Activated naive CD4-positive, alpha-beta T cell treated with anti-CD3 and anti-CD28 coated beads for 36 hours (primary cell): ENCODE results near the gene PHPT1. TPM values are rescaled to one million over a fixed set of nuclear protein-coding genes. Genes with fewer than 3 reads are reported as not detected.

ENCODE experiments used
- CTCF ChIA-PET: fragments of 350-600 bp; sonication (Branson Sonifier 250); formaldehyde crosslinking; loops from one replicate; lab custom pipeline; 2021; ENCODE audit warnings: antibody characterized with exemption; lab: Charles Lee
- DNase-seq: peaks from one replicate; pipeline ENCODE4 v3.0.0-alpha.2; 2020
- H3K27ac Mint-ChIP-seq: one replicate; pipeline ENCODE4 v1.8.0; 2021; ENCODE audit warnings: mild to moderate bottlenecking, mixed read lengths
- H3K27me3 Mint-ChIP-seq: one replicate; pipeline ENCODE4 v1.8.0; 2021; ENCODE audit warnings: low read depth, mixed read lengths
- H3K36me3 Mint-ChIP-seq: one replicate; pipeline ENCODE4 v1.8.0; 2021; ENCODE audit warnings: low read depth, mixed read lengths
- H3K4me1 Mint-ChIP-seq: one replicate; pipeline ENCODE4 v1.8.0; 2021; ENCODE audit warnings: low read depth, mixed read lengths
- H3K4me3 Mint-ChIP-seq: one replicate; pipeline ENCODE4 v1.8.0; 2021; ENCODE audit warnings: mild to moderate bottlenecking, moderate library complexity, mixed read lengths
- H3K9me3 Mint-ChIP-seq: one replicate; pipeline ENCODE4 v1.8.0; 2021; ENCODE audit warnings: mixed read lengths
- intact Hi-C: fragments of 100-400 bp; cut with micrococcal nuclease; formaldehyde crosslinking; loops from one replicate; pipeline ENCODE4 v1.15.1; 2023
- total RNA-seq, 2 experiments: library from RNA; stranded (reverse); gene quantifications; one replicate each; pipeline ENCODE4 v1.2.3, GENCODE V29; 2021

The PHPT1 gene
- total RNA-seq, 2 experiments from 2014 or later: 110 to 116 TPM

GRCh38 chr9:136825295-136826187, 23.7 kb upstream of the PHPT1 start:
- peaks cover 7% of the 10 kb centered on the region for H3K36me3 Mint-ChIP-seq
- H3K9me3 Mint-ChIP-seq: no peaks in the 10 kb centered on the region
- H3K4me3 Mint-ChIP-seq: no peak overlapping the region
- intact Hi-C loops: no loop called here
- H3K4me1 Mint-ChIP-seq: peaks cover 5% of the 10 kb centered on the region
- H3K27ac Mint-ChIP-seq: no peak overlapping the region
- H3K27me3 Mint-ChIP-seq: no peaks in the 10 kb centered on the region
- CTCF ChIA-PET: no interaction called here
- no peak for DNase-seq

- intact Hi-C loops: no loop called here
- Mint-ChIP-seq H3K4me3 (no peak overlapping the region), H3K27ac (no peak overlapping the region), H3K9me3 (no peaks in the 10 kb centered on the region), H3K4me1 (peaks cover under 1% of the 10 kb centered on the region), H3K27me3 (no peaks in the 10 kb centered on the region), H3K36me3 (peaks cover 6% of the 10 kb centered on the region)
- CTCF ChIA-PET: no interaction called here
- DNase-seq: no peak
Observed at GRCh38 chr9:136826188-136826541, 23.0 kb upstream of the PHPT1 start.

DNA sequence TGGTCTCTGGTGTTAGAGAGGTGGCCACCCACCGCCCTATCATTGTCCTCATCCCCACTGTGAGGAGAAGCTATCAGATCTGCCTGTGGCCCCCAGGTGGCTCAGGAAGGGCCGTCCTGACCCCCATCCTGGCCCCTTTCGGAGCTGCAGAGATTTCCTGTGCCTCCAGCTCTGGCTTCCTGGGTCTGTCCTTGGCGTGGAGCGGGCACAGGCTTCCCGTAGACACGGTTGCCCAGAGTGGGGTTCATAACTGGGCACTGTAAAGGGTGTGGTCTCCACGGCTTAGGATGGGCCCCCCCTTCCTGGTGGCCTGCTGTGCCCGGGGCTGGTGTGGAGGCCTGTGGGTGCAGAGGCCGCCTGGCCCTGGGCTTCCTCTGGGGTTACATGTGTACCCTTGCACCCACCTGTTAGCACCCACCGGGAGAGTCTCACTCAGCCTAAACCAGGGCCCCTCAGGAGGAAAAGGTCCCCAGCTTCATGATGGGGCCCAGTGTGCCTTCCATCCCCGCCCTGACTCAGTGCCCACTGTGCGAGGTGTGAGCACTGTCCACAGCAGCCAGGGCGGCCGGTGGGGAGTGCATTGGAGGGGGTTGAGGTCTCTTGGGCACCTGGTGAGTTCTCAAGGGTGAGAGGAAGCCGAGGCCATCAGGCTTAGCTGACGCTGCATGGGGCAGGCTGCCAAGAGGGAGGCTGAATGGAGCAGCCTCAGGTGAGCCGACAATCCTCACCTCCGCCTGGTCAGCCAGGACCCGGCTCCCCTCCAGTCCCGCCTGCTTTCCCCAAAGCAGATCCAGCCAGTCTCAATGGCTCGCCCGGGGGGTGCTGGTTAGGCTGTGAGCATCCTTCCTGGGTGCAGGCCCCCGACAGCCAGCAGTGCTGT, 22.3 kb upstream of the PHPT1 start:
- intact Hi-C loops: no loop called here
- CTCF ChIA-PET: no interaction called here
- no peak overlapping the region for H3K4me3 Mint-ChIP-seq
- DNase-seq: no peak
- H3K27me3 Mint-ChIP-seq: no peaks in the 10 kb centered on the region
- peaks cover 10% of the 10 kb centered on the region for H3K36me3 Mint-ChIP-seq
- H3K27ac Mint-ChIP-seq: no peak overlapping the region
- H3K4me1 Mint-ChIP-seq: no peaks in the 10 kb centered on the region
- H3K9me3 Mint-ChIP-seq: no peaks in the 10 kb centered on the region

- Mint-ChIP-seq H3K4me1 (no peaks in the 10 kb centered on the region), H3K4me3 (no peak overlapping the region), H3K27ac (no peak overlapping the region), H3K27me3 (no peaks in the 10 kb centered on the region), H3K9me3 (no peaks in the 10 kb centered on the region), H3K36me3 (peaks cover 10% of the 10 kb centered on the region)
- DNase-seq: no peak
- intact Hi-C loops: no loop called here
- CTCF ChIA-PET: no interaction called here
Observed at GRCh38 chr9:136827794-136828473, 21.3 kb upstream of the PHPT1 start.

DNA sequence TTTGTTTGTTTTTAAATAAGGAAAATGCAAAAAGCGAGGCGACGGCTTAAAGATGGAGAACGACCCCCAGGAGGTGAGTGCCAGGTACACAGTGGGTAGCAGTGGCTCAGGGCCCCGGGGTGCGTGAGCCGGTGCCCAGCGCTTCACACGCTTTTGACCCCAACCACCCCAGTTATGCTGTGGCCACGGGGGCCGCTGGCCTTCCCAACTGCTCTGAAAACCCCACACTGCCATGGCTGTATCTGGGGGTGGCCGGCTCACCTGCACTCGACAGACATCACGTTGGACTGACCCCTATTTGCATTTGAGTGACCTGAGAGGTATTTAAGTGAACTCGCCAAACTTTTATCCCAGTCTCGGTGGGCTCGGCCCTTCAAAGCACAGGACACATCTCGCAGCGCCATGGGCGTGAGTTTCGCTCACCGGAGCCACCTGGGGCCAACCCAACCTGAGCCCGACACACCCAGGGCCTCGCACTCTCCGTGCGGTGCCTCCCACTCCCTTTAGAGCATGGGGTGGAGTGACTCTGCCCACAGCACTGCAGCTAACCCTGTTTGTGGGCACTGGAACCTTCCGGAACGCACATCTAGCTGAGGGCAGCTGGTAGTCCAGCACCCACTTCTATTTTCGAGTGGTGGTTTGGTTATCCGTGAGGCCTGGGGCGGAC, 20.6 kb upstream of the PHPT1 start:
- no peak overlapping the region for H3K4me3 Mint-ChIP-seq
- no peaks in the 10 kb centered on the region for H3K9me3 Mint-ChIP-seq
- H3K4me1 Mint-ChIP-seq: no peaks in the 10 kb centered on the region
- no peak for DNase-seq
- no peak overlapping the region for H3K27ac Mint-ChIP-seq
- H3K27me3 Mint-ChIP-seq: no peaks in the 10 kb centered on the region
- peaks cover 8% of the 10 kb centered on the region for H3K36me3 Mint-ChIP-seq
- intact Hi-C loops: no loop called here
- CTCF ChIA-PET: interaction anchor here (0.6 kb wide), 1 partner anchor 38 kb away, joined by 3 read pairs; the partner anchor contains the start of gene TMEM141

DNA sequence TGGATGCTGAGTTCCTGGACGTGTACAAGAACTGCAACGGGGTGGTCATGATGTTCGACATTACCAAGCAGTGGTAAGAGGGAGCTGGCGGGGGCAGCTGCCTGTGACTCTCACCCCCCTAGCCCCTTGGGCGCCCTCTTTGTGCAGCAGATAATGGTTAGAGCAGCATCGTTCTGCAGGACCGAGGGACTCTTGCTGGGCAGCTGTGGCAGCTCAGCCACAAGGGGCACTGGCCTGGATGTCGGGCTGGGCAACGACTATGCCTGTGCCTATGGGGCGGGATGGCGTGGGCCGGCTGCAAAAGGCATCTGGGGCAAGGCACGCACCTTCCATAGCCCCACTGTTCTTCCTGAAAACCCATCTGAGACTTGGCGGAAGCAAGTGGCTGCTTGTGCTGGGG, 19.8 kb upstream of the PHPT1 start:
- CTCF ChIA-PET: interaction anchor here (0.6 kb wide), 1 partner anchor 38 kb away, joined by 3 read pairs; the partner anchor contains the start of gene TMEM141
- Mint-ChIP-seq H3K36me3 (peaks cover 8% of the 10 kb centered on the region), H3K4me3 (no peak overlapping the region), H3K27me3 (no peaks in the 10 kb centered on the region), H3K9me3 (no peaks in the 10 kb centered on the region), H3K4me1 (no peaks in the 10 kb centered on the region), H3K27ac (no peak overlapping the region)
- no peak for DNase-seq
- intact Hi-C loops: no loop called here

DNA sequence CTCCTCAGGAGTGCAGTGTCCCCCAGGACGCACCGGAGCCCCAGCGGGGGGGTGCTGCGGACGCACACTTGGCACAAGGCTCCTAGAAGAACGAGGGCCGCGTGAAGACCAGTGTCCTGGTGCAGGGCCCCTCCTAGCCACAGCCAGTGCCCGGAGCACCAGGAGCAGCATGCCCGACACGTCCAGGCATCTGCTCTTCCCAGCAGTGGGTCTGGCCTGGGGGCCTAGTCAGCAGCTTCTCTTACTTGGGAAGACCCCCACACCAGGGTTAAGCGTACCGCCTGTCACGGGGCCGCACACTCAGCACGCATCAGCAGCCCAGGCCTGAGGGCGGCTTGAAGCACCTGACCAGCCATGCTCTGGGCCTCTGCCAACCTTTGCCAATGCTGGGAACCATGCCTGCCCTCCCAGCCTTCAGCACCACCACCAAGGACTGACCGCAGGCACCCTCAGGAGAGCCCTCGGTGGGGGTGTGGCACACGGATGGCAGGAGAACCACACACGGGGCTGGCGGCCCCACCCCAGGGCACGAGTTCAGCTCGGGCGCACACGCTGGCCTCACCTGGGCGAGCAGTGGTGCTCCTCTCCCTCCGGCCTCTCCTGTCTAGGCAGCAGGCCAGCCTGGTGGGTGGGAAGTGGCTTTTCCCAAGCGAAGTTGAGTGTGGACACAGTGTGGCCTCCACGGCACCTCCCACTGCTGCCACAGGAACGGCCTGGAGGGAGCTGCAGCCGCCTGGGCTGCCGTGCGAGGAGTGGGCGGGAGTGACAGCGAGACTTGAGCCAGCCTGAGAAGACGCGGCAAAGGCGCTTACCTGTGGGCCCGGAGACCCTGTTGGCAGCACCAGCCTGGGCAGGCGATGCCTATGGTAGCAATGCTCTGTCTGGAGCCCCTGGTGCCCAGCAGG, 19.0 kb upstream of the PHPT1 start:
- no peaks in the 10 kb centered on the region for H3K4me1 Mint-ChIP-seq
- H3K4me3 Mint-ChIP-seq: no peak overlapping the region
- no peak overlapping the region for H3K27ac Mint-ChIP-seq
- CTCF ChIA-PET: no interaction called here
- peaks cover 6% of the 10 kb centered on the region for H3K36me3 Mint-ChIP-seq
- H3K9me3 Mint-ChIP-seq: no peaks in the 10 kb centered on the region
- intact Hi-C loops: no loop called here
- no peak for DNase-seq
- H3K27me3 Mint-ChIP-seq: no peaks in the 10 kb centered on the region

GRCh38 chr9:136831002-136831719, 18.0 kb upstream of the PHPT1 start:
- Mint-ChIP-seq H3K27me3 (no peaks in the 10 kb centered on the region), H3K9me3 (no peaks in the 10 kb centered on the region), H3K36me3 (peaks cover 6% of the 10 kb centered on the region), H3K27ac (no peak overlapping the region), H3K4me3 (no peak overlapping the region), H3K4me1 (no peaks in the 10 kb centered on the region)
- DNase-seq: no peak
- intact Hi-C loops: no loop called here
- CTCF ChIA-PET: no interaction called here

DNA sequence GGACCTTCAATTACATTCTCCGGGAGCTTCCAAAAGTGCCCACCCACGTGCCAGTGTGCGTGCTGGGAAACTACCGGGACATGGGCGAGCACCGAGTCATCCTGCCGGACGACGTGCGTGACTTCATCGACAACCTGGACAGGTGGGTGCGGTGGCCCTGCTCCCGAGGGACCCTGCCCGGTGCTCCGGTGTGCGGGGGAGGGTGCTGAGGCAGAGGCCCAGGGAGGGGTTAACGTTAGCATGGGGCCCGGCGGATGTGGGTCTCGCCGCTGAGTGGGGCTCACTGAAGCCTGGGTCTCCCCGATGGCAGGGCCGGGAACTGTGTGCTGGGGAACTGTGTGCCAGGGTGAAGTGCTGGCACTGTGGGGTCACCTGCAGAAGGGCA, 17.5 kb upstream of the PHPT1 start:
- Mint-ChIP-seq H3K27me3 (no peaks in the 10 kb centered on the region), H3K4me1 (no peaks in the 10 kb centered on the region), H3K4me3 (no peak overlapping the region), H3K9me3 (no peaks in the 10 kb centered on the region), H3K36me3 (peaks cover 6% of the 10 kb centered on the region), H3K27ac (no peak overlapping the region)
- intact Hi-C loops: no loop called here
- DNase-seq: no peak
- CTCF ChIA-PET: no interaction called here

DNA sequence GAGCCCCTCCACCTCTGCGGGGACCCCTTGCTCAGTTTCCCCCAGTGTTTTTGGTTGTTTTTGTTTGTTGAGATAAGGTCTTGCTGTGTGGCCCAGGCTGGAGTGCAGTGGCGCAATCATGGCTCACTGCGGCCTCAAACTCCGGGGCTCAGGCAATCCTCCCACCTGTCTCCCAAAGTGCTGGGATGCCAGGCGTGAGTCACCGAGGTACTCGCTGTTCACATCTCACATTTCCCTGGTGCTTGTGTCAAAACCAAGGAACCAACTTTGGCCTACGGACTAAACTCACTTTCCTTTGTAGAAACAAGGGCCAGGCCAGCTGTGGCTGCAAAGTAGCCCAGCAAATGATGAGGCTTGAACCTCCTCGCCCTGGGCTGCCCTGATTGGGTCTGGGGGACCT, 16.6 kb upstream of the PHPT1 start:
- Mint-ChIP-seq H3K27ac (no peak overlapping the region), H3K4me3 (no peak overlapping the region), H3K36me3 (peaks cover 6% of the 10 kb centered on the region), H3K9me3 (no peaks in the 10 kb centered on the region), H3K27me3 (no peaks in the 10 kb centered on the region), H3K4me1 (no peaks in the 10 kb centered on the region)
- CTCF ChIA-PET: no interaction called here
- intact Hi-C loops: no loop called here
- no peak for DNase-seq
